ENCODE results near the gene MRPS9.

Gene MRPS9

DNA sequence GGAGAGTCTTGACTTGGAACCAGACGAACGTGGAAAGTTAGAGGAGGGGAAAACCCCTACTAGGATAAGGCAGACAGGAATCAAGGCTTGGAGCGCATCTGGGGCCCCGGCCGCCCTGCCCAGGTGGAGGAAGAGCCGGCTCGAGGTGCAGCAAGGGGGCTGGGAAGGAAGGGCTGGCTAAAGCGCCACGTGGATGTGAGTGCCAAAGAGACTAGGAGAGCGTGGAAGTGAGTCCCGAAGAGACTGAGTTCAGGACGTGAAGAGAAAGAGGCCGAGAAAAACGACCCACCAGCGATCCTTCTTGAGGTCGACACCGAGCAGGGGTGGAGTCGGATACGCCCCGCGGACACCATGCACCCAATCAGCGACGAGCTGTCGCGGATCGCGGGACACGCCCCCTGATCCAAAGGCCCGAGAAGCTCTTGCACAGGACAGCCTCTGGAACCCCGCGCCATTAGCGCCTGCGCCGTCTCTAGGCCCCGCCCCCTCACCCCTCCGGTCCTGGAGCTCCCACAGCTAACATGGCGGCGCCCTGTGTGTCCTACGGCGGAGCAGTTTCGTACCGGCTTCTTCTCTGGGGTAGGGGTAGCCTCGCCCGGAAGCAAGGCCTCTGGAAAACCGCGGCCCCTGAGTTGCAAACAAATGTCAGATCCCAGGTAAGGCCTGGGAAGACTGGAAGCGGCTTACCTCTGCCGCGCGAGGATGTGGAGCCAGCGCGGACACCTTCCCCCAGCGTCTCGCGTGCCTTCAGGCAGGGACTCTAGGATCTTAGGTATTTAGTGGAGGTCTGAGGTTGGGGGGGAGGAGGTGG is at the start of gene MRPS9:
MRPS9 (plus strand) TSS at position 498 of the 811 bp plus-strand sequence; CDS start at position 522, 24 bp downstream.
- peak; percentile 86 for DNase-seq (ENCODE audit: low read depth)
- TF ChIP-seq, protein P1, sequence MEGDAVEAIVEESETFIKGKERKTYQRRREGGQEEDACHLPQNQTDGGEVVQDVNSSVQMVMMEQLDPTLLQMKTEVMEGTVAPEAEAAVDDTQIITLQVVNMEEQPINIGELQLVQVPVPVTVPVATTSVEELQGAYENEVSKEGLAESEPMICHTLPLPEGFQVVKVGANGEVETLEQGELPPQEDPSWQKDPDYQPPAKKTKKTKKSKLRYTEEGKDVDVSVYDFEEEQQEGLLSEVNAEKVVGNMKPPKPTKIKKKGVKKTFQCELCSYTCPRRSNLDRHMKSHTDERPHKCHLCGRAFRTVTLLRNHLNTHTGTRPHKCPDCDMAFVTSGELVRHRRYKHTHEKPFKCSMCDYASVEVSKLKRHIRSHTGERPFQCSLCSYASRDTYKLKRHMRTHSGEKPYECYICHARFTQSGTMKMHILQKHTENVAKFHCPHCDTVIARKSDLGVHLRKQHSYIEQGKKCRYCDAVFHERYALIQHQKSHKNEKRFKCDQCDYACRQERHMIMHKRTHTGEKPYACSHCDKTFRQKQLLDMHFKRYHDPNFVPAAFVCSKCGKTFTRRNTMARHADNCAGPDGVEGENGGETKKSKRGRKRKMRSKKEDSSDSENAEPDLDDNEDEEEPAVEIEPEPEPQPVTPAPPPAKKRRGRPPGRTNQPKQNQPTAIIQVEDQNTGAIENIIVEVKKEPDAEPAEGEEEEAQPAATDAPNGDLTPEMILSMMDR (IDR thresholded peaks at IDR 0.05; ENCODE audit: control insufficient read depth, insufficient read depth, low read depth, low read length, missing control alignments), result no peak
- H3K4me3 ChIP-seq (ENCODE audit: control insufficient read depth, low read depth, low read length), result peak within 1 kb of the TSS; percentile 89

DNA sequence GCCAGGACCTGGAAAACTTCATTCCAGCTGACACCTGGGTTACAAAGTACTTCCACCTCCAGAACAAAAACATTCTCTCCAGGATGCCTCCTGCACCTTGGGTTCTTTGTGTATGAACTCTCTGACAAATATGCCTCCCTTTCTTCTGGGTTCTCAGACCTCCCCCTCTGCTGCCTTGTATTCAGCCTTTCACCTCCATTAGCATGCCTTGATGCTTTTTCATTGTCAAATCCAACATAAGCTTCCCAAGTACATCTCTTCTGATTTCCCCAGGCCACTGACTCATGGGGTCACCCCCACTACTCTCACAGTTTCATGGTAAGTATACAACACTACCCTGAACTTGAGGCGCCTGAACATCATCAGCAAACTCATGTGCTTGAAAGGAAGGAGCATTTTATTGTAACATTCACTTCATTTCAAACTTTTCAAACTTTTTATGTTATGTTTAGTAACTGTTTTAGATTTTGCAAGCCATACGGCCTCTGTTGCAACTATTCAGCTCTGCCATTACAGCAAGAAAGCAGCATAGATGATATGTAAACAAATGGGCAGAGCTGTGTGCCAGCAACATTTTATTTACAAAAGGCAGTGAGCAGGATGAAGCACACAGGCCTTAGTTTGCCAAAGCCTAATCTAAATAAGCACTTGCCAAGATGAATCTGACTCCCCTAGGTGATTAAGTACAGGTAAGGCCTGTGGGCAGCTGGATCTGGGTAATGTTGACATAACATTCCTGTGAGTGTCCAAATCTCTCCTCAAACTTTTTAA is 32.5 kb upstream of the MRPS9 start:
- no peak overlapping the region for H3K4me3 ChIP-seq (ENCODE audit: control insufficient read depth, low read depth, low read length)
- TF ChIP-seq, protein P1 (IDR thresholded peaks at IDR 0.05; ENCODE audit: control insufficient read depth, insufficient read depth, low read depth, low read length, missing control alignments), result no peak
- DNase-seq (ENCODE audit: low read depth), result no peak

DNA sequence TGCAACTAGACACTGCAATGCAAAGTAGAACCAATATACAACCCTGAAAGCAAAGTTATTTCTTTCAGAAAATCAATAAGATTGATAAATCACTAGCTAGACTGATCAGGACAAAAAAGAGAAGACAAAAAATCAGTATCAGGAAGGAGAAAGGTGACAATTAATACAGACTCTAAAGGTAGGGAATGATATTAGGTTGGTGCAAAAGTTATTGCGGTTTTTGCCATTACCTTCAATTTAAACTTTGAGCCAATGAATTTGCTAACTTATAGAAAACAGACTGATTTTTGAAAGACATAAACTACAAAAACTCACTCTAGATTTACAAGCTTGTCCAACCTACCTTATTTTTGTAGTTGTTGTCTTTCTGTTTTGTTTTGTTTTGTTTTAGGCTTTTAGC is 30.5 kb upstream of the MRPS9 start:
- H3K4me3 ChIP-seq (ENCODE audit: control insufficient read depth, low read depth, low read length), result no peak overlapping the region
- TF ChIP-seq, protein P1 (IDR thresholded peaks at IDR 0.05; ENCODE audit: control insufficient read depth, insufficient read depth, low read depth, low read length, missing control alignments), result no peak
- DNase-seq (ENCODE audit: low read depth), result no peak

DNA sequence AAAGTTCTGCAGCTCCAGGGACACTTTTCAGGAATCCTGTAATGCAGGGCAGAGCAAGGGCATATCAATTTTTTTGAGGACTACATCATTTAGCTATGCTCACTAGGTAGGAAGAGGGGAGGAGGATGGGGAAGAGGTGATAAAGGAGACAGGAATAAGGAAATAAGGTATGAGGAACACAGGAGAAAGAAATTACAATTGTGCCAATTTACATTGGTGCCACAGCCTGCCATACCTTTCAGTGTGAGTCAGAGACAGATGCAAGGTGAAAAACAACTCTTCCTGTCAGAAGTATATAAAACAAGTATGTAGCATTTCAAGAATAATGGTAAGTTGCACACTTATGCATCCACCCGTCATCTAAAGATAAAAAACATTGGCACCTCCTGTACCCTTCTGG is 5.4 kb upstream of the MRPS9 start:
- DNase-seq (ENCODE audit: low read depth), result no peak
- H3K4me3 ChIP-seq (ENCODE audit: control insufficient read depth, low read depth, low read length), result no peak overlapping the region
- TF ChIP-seq, protein P1 (IDR thresholded peaks at IDR 0.05; ENCODE audit: control insufficient read depth, insufficient read depth, low read depth, low read length, missing control alignments), result no peak

DNA sequence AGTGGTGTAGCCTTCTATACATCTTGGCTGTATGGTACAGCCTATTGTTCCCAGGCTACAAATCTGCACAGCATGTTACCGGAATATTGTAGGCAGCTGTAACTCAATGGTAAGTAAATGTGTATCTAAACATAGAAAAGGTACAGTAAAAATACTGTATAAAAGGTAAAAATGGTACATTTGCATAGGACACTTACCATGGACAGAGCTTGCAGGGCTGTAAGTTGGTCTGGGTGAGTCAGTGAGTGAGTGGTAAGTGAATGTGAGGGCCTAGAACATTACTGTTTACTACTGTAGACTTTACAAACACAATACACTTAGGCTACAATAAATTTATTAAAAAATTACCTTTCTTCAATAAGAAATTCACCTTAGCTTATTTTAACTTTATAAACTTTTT is 3.7 kb upstream of the MRPS9 start:
- TF ChIP-seq, protein P1 (IDR thresholded peaks at IDR 0.05; ENCODE audit: control insufficient read depth, insufficient read depth, low read depth, low read length, missing control alignments), result no peak
- no peak overlapping the region for H3K4me3 ChIP-seq (ENCODE audit: control insufficient read depth, low read depth, low read length)
- no peak for DNase-seq (ENCODE audit: low read depth)

DNA sequence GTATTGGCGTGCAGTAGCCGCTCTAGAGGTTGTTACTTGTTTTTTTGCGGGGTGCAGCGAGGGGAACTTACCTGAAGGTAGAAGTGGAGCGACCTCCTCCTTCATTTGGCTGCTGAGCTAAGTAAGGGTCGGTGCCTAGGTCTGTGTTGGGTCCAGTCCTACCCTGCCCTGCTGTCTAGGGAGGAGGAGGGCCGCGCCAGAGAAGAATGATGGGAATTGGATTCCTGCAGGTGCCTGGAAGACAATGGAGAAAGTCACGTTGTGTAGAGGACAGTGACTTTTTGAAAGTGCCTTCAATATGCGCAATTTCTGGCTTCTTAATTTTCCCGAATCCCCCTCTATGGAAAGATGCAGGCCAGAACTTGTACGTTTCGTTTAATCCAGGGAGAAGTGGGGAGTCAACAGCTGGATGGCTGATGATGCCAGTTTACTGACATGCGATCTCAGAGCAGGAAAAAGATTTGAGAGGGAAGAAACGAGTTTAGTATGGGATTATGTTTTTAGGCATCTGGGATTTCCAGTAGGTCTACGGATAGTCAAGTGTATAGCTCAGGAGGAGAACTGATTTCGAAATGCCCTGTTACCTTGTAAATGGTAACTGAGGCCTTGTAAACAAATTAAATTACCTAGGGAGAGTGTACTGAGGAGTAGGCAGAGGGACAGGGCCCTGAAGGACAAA is 653 bp downstream of the MRPS9 start:
- peak overlapping the region; percentile 89 for H3K4me3 ChIP-seq (ENCODE audit: control insufficient read depth, low read depth, low read length)
- DNase-seq (ENCODE audit: low read depth), result no peak
- TF ChIP-seq, protein P1 (IDR thresholded peaks at IDR 0.05; ENCODE audit: control insufficient read depth, insufficient read depth, low read depth, low read length, missing control alignments), result no peak

Measured in AG09309 (cell line).